Heart left ventricle (tissue), 13 donors: ENCODE data around the gene PODNL1.

Source experiments
- CTCF ChIP-seq, 12 donors: fragments of 200-600 bp; sonication (generic) in 4 of 12; IDR thresholded peaks; one replicate each; pipeline versions ENCODE4 v1.5.0 to v1.8.0; 2018 to 2022; ENCODE audit warnings: antibody characterized with exemption in 12 of 12, mild to moderate bottlenecking in 5 of 12
- POLR2A ChIP-seq, 2 donors: fragments of 450-650 bp; IDR thresholded peaks; one replicate each; pipeline ENCODE4 v1.6.1; 2017; ENCODE audit warnings: antibody characterized with exemption in 2 of 2, mild to moderate bottlenecking in 2 of 2, moderate library complexity in 2 of 2
- donor health status: ischemic (EF 13 %, LVEDD 7.1; RV severe dilation, severe dysfunction).
- donor health status: DM: no; HTN: yes; CAD: no.
- donor health status: DM: no; HTN: no; CAD: no.
- donor health status: ischemic (EF 25% LVEDD 6.9; RV normal size, moderate dysfunction).
- donor health status: ischemic (EF 25% LVEDD 5.7; RV mildly dilated, moderate dysfunction).
- donor health status: ischemic (EF 35%, LVEDD 5.7; RV mildly dilated, moderate dysfunction).
- donor health status: nonischemic (EF 11% LVEDD 7.7; RV severe dilation, severe dysfunction).
- donor health status: DM: yes; HTN: yes; CAD: no.
- donor health status: PGD.
- donor health status: ischemic (EF 29% LVEDD 5.4; RV normal size, mild dysfunction).
- donor health status: nonischemic (EF 23%, LVEDD 6.1; RV moderate dilation, normal function).

- TF ChIP-seq CTCF (IDR thresholded peaks at IDR 0.05) (no peak), POLR2A (IDR thresholded peaks at IDR 0.05) (no peak)
Observed at GRCh38 chr19:13913352-13913751, 24.9 kb downstream of the PODNL1 start.
